Regular cardiac myocyte (primary cell): ENCODE measurements around the gene TRIM44. TPM values are rescaled to one million over a fixed set of nuclear protein-coding genes. Genes with fewer than 3 reads are reported as not detected.

ENCODE experiments used
- total RNA-seq: library from RNA; depleted of rRNA; stranded (reverse); fragments of >200 nt; gene quantifications from 2 replicates; pipeline ENCODE4 v1.2.3, GENCODE V29; 2014

TRIM44 gene
- total RNA-seq, result 12.1 and 39.1 TPM in 2 replicates

GRCh38 chr11:35662649-35663407, at the start of gene TRIM44:
Gene TRIM44 (plus strand): TSS chr11:35662775. CDS start chr11:35663112, 337 bp downstream.

GRCh38 chr11:35617687-35618496, 44.7 kb upstream of the TRIM44 start, which contains the start of gene FJX1:
Gene FJX1 (plus strand): TSS chr11:35618460. CDS start chr11:35618637, 177 bp downstream.

Other genes starting within 250 kb of the TRIM44 start
- gene SLC1A2, start 243.2 kb upstream of the TRIM44 start, total RNA-seq, result 3.1 and 5.4 TPM in 2 replicates
- gene PAMR1, start 137.2 kb upstream of the TRIM44 start, total RNA-seq, result 185 and 938 TPM in 2 replicates
- gene FJX1, start 44.3 kb upstream of the TRIM44 start, total RNA-seq, result 156 and 193 TPM in 2 replicates